OCI-LY3 (cell line): ENCODE measurements around the gene COL26A1.

Source experiments
- H2AFZ ChIP-seq: fragments of 200-600, 300-600 bp; shearing (Covaris generic); 2 replicates; pipeline ENCODE4 v1.6.0; 2014; ENCODE audit warnings: antibody characterized with exemption, low read depth, low read length
- H3K27ac ChIP-seq: fragments of 200-600, 300-600 bp; sonication (generic); 2 replicates; pipeline ENCODE4 v1.5.1; 2014; ENCODE audit warnings: mild to moderate bottlenecking, low read length, moderate library complexity, mixed read lengths
- H3K27me3 ChIP-seq: fragments of 200-600, 300-600 bp; sonication (generic); 2 replicates; pipeline ENCODE4 v1.6.1; 2014; ENCODE audit warnings: low read depth, low read length, mixed read lengths
- H3K36me3 ChIP-seq: fragments of 200-600, 300-600 bp; sonication (generic); replicated peaks from 2 replicates; pipeline ENCODE3; 2014; ENCODE audit warnings: low read depth, low read length, mixed read lengths
- H3K4me1 ChIP-seq: fragments of 300-600, 200-600 bp; sonication (generic); 2 replicates; pipeline ENCODE4 v1.6.1; 2014; ENCODE audit warnings: low read length, mixed read lengths
- H3K4me2 ChIP-seq: fragments of 200-600, 300-600 bp; sonication (generic); 2 replicates; pipeline ENCODE4 v1.6.1; 2014; ENCODE audit warnings: low read length, mixed read lengths
- H3K4me3 ChIP-seq: fragments of 300-600, 200-600 bp; sonication (generic); 2 replicates; pipeline ENCODE4 v1.5.1; 2014; ENCODE audit warnings: antibody characterized with exemption, mild to moderate bottlenecking, low read length, moderate library complexity
- H3K79me2 ChIP-seq: fragments of 300-600, 200-600 bp; shearing (Covaris generic); 2 replicates; pipeline ENCODE4 v1.6.1; 2014; ENCODE audit warnings: mild to moderate bottlenecking, low read length, mixed read lengths
- H3K9ac ChIP-seq: fragments of 300-600, 200-600 bp; shearing (Covaris generic); 2 replicates; pipeline ENCODE4 v1.6.0; 2014; ENCODE audit warnings: mild to moderate bottlenecking, low read length, moderate library complexity
- H3K9me3 ChIP-seq: fragments of 200-600, 300-600 bp; shearing (Covaris generic); 2 replicates; pipeline ENCODE4 v1.6.1; 2014; ENCODE audit warnings: low read length, mixed read lengths; ENCODE audit not compliant: insufficient read depth
- H4K20me1 ChIP-seq: fragments of 200-600, 300-600 bp; sonication (generic); 2 replicates; pipeline ENCODE4 v1.6.1; 2016; ENCODE audit warnings: low read length, mixed read lengths; ENCODE audit not compliant: insufficient read depth
- CTCF ChIP-seq: fragments of 200-600, 300-600 bp; sonication (generic); IDR thresholded peaks from 2 replicates; pipeline ENCODE4 v1.5.1; 2014; ENCODE audit warnings: antibody characterized with exemption, low read length, low read depth
- EZH2phosphoT487 ChIP-seq: fragments of 200-600 bp; shearing (Covaris generic); IDR thresholded peaks from 2 replicates; pipeline ENCODE4 v1.6.1; 2018; ENCODE audit warnings: antibody characterized with exemption, mixed run types, low read depth

Gene COL26A1

GRCh38 chr7:101373812-101374614 lies 11.3 kb downstream of the COL26A1 start:
- H2AFZ ChIP-seq = no peak overlapping the region
- peaks cover 5% of the 10 kb centered on the region for H3K4me1 ChIP-seq
- H3K27me3 ChIP-seq = peaks cover 22% of the 10 kb centered on the region; the same call in 1 of the 2 replicates
- H3K9me3 ChIP-seq = no peaks in the 10 kb centered on the region
- H3K9ac ChIP-seq = no peak overlapping the region
- no peaks in the 10 kb centered on the region for H4K20me1 ChIP-seq
- no peak overlapping the region for H3K4me2 ChIP-seq
- no peaks in the 10 kb centered on the region for H3K79me2 ChIP-seq
- no peak overlapping the region for H3K4me3 ChIP-seq
- H3K36me3 ChIP-seq = no peaks in the 10 kb centered on the region
- no peak overlapping the region for H3K27ac ChIP-seq
- TF ChIP-seq EZH2phosphoT487 (no peak), CTCF (no peak)

GRCh38 chr7:101374990-101375389 lies 12.3 kb downstream of the COL26A1 start:
- no peak overlapping the region for H2AFZ ChIP-seq
- H3K27me3 ChIP-seq = peaks cover 22% of the 10 kb centered on the region; the same call in 1 of the 2 replicates
- no peak overlapping the region for H3K4me2 ChIP-seq
- H3K4me3 ChIP-seq = no peak overlapping the region
- H3K36me3 ChIP-seq = no peaks in the 10 kb centered on the region
- H3K4me1 ChIP-seq = peaks cover 5% of the 10 kb centered on the region
- H3K79me2 ChIP-seq = no peaks in the 10 kb centered on the region
- H3K9me3 ChIP-seq = no peaks in the 10 kb centered on the region
- H3K9ac ChIP-seq = no peak overlapping the region
- TF ChIP-seq CTCF (no peak), EZH2phosphoT487 (no peak)
- H3K27ac ChIP-seq = no peak overlapping the region
- no peaks in the 10 kb centered on the region for H4K20me1 ChIP-seq

GRCh38 chr7:101376601-101377000 lies 13.9 kb downstream of the COL26A1 start:
- Histone ChIP-seq H3K9me3 (no peaks in the 10 kb centered on the region), H3K4me2 (no peak overlapping the region), H2AFZ (no peak overlapping the region), H3K4me1 (no peaks in the 10 kb centered on the region), H3K4me3 (no peak overlapping the region), H3K9ac (no peak overlapping the region), H3K36me3 (no peaks in the 10 kb centered on the region), H4K20me1 (no peaks in the 10 kb centered on the region), H3K27ac (no peak overlapping the region), H3K79me2 (no peaks in the 10 kb centered on the region), H3K27me3 (peaks cover 23% of the 10 kb centered on the region; the same call in 1 of the 2 replicates)
- TF ChIP-seq EZH2phosphoT487 (no peak), CTCF (no peak)

GRCh38 chr7:101377189-101377736 lies 14.6 kb downstream of the COL26A1 start:
- H3K27ac ChIP-seq = no peak overlapping the region
- no peak overlapping the region for H3K4me3 ChIP-seq
- H2AFZ ChIP-seq = no peak overlapping the region
- H3K27me3 ChIP-seq = peaks cover 19% of the 10 kb centered on the region; the same call in 1 of the 2 replicates
- H4K20me1 ChIP-seq = no peaks in the 10 kb centered on the region
- no peaks in the 10 kb centered on the region for H3K9me3 ChIP-seq
- H3K36me3 ChIP-seq = no peaks in the 10 kb centered on the region
- H3K9ac ChIP-seq = no peak overlapping the region
- H3K4me1 ChIP-seq = no peaks in the 10 kb centered on the region
- TF ChIP-seq CTCF (no peak), EZH2phosphoT487 (no peak)
- H3K4me2 ChIP-seq = no peak overlapping the region
- no peaks in the 10 kb centered on the region for H3K79me2 ChIP-seq
